Smooth muscle cell (in vitro differentiated cells): ENCODE data around the gene TXNDC12. TPM values are rescaled to one million over a fixed set of nuclear protein-coding genes. Genes with fewer than 3 reads are reported as not detected.

ENCODE experiments used
- DNase-seq: peaks from one replicate; lab custom pipeline; 2025; ENCODE audit not compliant: unreplicated experiment; lab: John Stamatoyannopoulos, UW
- H2AFZ ChIP-seq: fragments of 200-600 bp; sonication (generic); 2 replicates; pipeline ENCODE4 v1.6.0; 2016; ENCODE audit warnings: antibody characterized with exemption, low read depth, mild to moderate bottlenecking
- H3F3A ChIP-seq: fragments of 200-600 bp; sonication (generic); 2 replicates; pipeline ENCODE4 v1.6.0; 2017; ENCODE audit warnings: antibody characterized with exemption, low read depth
- H3K27ac ChIP-seq: fragments of 200-600 bp; sonication (generic); 2 replicates; pipeline ENCODE4 v1.5.1; 2016; ENCODE audit warnings: low read depth, mild to moderate bottlenecking
- H3K27me3 ChIP-seq: fragments of 200-600 bp; sonication (generic); 2 replicates; pipeline ENCODE4 v1.6.1; 2016; ENCODE audit warnings: low read depth, mild to moderate bottlenecking
- H3K36me3 ChIP-seq: fragments of 200-600 bp; sonication (generic); 2 replicates; pipeline ENCODE4 v1.5.1; 2016; ENCODE audit warnings: low read depth
- H3K4me1 ChIP-seq: fragments of 200-600 bp; sonication (generic); 2 replicates; pipeline ENCODE4 v1.5.1; 2016; ENCODE audit warnings: low read depth
- H3K4me2 ChIP-seq: fragments of 200-600 bp; sonication (generic); 2 replicates; pipeline ENCODE4 v1.6.0; 2016; ENCODE audit warnings: mild to moderate bottlenecking
- H3K4me3 ChIP-seq: fragments of 200-600 bp; sonication (generic); 2 replicates; pipeline ENCODE4 v1.5.1; 2016; ENCODE audit warnings: mild to moderate bottlenecking
- H3K79me2 ChIP-seq: fragments of 200-600 bp; sonication (generic); 2 replicates; pipeline ENCODE4 v1.6.0; 2016; ENCODE audit warnings: low read depth, mild to moderate bottlenecking
- H3K9ac ChIP-seq: fragments of 200-600 bp; sonication (generic); 2 replicates; pipeline ENCODE4 v1.6.0; 2016; ENCODE audit warnings: low read depth
- H3K9me3 ChIP-seq: fragments of 200-600 bp; sonication (generic); replicated peaks from 2 replicates; pipeline ENCODE4 v1.5.1; 2016; ENCODE audit warnings: low read depth
- H4K20me1 ChIP-seq: fragments of 200-600 bp; sonication (generic); 2 replicates; pipeline ENCODE4 v1.6.0; 2016; ENCODE audit warnings: low read depth
- CTCF ChIP-seq: fragments of 200-600 bp; sonication (generic); IDR thresholded peaks from 2 replicates; pipeline ENCODE4 v1.5.1; 2017; ENCODE audit warnings: borderline replicate concordance, mild to moderate bottlenecking, antibody characterized with exemption; ENCODE audit not compliant: insufficient read depth, poor library complexity, severe bottlenecking
- WGBS: methylation state at CpG from one replicate; pipeline ENCODE4 v1.1.7; 2016; ENCODE audit warnings: low lambda C conversion rate; 5-methylcytosine and 5-hydroxymethylcytosine counted together
- polyA plus RNA-seq: library from polyadenylated mRNA; unstranded; fragments of >200 nt; fragmentation: Nextera tagmentation; extraction: Ambion mirVana; gene quantifications from 2 replicates; pipeline ENCODE4 v1.2.1, GENCODE V29; 2016
- total RNA-seq: library from RNA; depleted of rRNA; stranded (reverse); fragments of >200 nt; gene quantifications from 2 replicates; pipeline ENCODE4 v1.2.3, GENCODE V29; 2014

Gene TXNDC12
- total and polyA plus RNA-seq, 2 experiments from 2014 or later, result 60.2 to 73.0 TPM

GRCh38 chr1:52072291-52072690, 17.3 kb upstream of the TXNDC12 start:
- Histone ChIP-seq H3F3A (no peaks in the 10 kb centered on the region), H4K20me1 (peaks cover 81% of the 10 kb centered on the region), H3K4me2 (no peak overlapping the region), H3K79me2 (peaks cover 51% of the 10 kb centered on the region), H3K4me3 (no peak overlapping the region), H3K27me3 (no peaks in the 10 kb centered on the region), H3K9me3 (no peaks in the 10 kb centered on the region), H3K4me1 (no peaks in the 10 kb centered on the region), H3K27ac (no peak overlapping the region), H3K9ac (no peak overlapping the region), H2AFZ (no peak overlapping the region), H3K36me3 (peaks cover 5% of the 10 kb centered on the region)
- 81% methylated on average over 6 of the region's 6 CpGs for WGBS
- no peak for TF ChIP-seq CTCF
- DNase-seq, result no peak

GRCh38 chr1:52070704-52071103, 15.7 kb upstream of the TXNDC12 start:
- Histone ChIP-seq H4K20me1 (peaks cover 72% of the 10 kb centered on the region), H3K4me1 (no peaks in the 10 kb centered on the region), H3K9ac (no peak overlapping the region), H3K9me3 (no peaks in the 10 kb centered on the region), H3K36me3 (peaks cover 8% of the 10 kb centered on the region), H3K27ac (no peak overlapping the region), H2AFZ (no peak overlapping the region), H3K27me3 (no peaks in the 10 kb centered on the region), H3K4me3 (no peak overlapping the region), H3K79me2 (peaks cover 48% of the 10 kb centered on the region), H3F3A (no peaks in the 10 kb centered on the region), H3K4me2 (no peak overlapping the region)
- WGBS, result 98% methylated on average over 4 of the region's 4 CpGs
- no peak for TF ChIP-seq CTCF
- no peak for DNase-seq

- H3K4me3 ChIP-seq, result no peak overlapping the region
- peaks cover 10% of the 10 kb centered on the region for H3K4me1 ChIP-seq
- no peak overlapping the region for H3K27ac ChIP-seq
- H4K20me1 ChIP-seq, result peaks cover 57% of the 10 kb centered on the region
- peaks cover 18% of the 10 kb centered on the region for H3K36me3 ChIP-seq
- H2AFZ ChIP-seq, result no peak overlapping the region
- H3K9me3 ChIP-seq, result no peaks in the 10 kb centered on the region
- no peak overlapping the region for H3K9ac ChIP-seq
- TF ChIP-seq CTCF, result no peak
- 96% methylated on average over 2 of the region's 2 CpGs for WGBS
- no peaks in the 10 kb centered on the region for H3F3A ChIP-seq
- H3K79me2 ChIP-seq, result peaks cover 69% of the 10 kb centered on the region
- no peak for DNase-seq
- H3K4me2 ChIP-seq, result no peak overlapping the region
- H3K27me3 ChIP-seq, result no peaks in the 10 kb centered on the region
Measured at GRCh38 chr1:52063192-52063591, 8.2 kb upstream of the TXNDC12 start.

GRCh38 chr1:52060822-52061221, 5.8 kb upstream of the TXNDC12 start:
- H3K9ac ChIP-seq, result no peak overlapping the region
- no peak overlapping the region for H3K4me2 ChIP-seq
- peaks cover under 1% of the 10 kb centered on the region for H3F3A ChIP-seq
- H3K4me1 ChIP-seq, result peaks cover 24% of the 10 kb centered on the region
- TF ChIP-seq CTCF, result no peak
- H3K27me3 ChIP-seq, result no peaks in the 10 kb centered on the region
- no peak for DNase-seq
- H3K4me3 ChIP-seq, result no peak overlapping the region
- 98% methylated on average over 4 of the region's 4 CpGs for WGBS
- no peaks in the 10 kb centered on the region for H3K9me3 ChIP-seq
- H3K27ac ChIP-seq, result no peak overlapping the region
- peaks cover 73% of the 10 kb centered on the region for H3K79me2 ChIP-seq
- peaks cover 17% of the 10 kb centered on the region for H3K36me3 ChIP-seq
- peaks cover 50% of the 10 kb centered on the region for H4K20me1 ChIP-seq
- no peak overlapping the region for H2AFZ ChIP-seq
